Measurements from ENCODE around the gene NCAN. TPM values are rescaled to one million over a fixed set of nuclear protein-coding genes. Genes with fewer than 3 reads are reported as not detected.

Gene NCAN
- total RNA-seq, 1 experiment from 2014 or later, result 3.0 TPM

GRCh38 chr19:19203012-19203856, 8.5 kb upstream of the NCAN start, which contains the start of gene NR2C2AP:
NR2C2AP (minus strand) TSS chr19:19203414; CDS start chr19:19203060, 354 bp downstream.
- Mint-ChIP-seq H3K4me3 (peak within 1 kb of the TSS; percentile 88), H3K27ac (peak within 1 kb of the TSS; percentile 63; the same call in 1 of the 2 replicates), H3K36me3 (peaks cover 7% of the 10 kb centered on the region), H3K4me1 (peaks cover 12% of the 10 kb centered on the region), H3K27me3 (ENCODE audit: low read depth) (peaks cover 47% of the 10 kb centered on the region), H3K9me3 (peaks cover 7% of the 10 kb centered on the region; the same call in 1 of the 2 replicates)
- POLR2A ChIA-PET, result interaction anchor here (0.6 to 1.6 kb wide), 5 partner anchors 10 to 369 kb away, joined by 4 to 9 read pairs (median 6); no protein-coding TSS in a partner anchor
- CTCF ChIA-PET, result interaction anchor here (0.6 to 4.2 kb wide), 15 partner anchors 8 to 371 kb away, joined by 3 to 22 read pairs (median 4); partner anchors contain the start of genes BORCS8, NCAN and RFXANK
- DNase-seq (ENCODE audit: low spot score) (peak; percentile 83), ATAC-seq (peak; percentile 87)
- TF ChIP-seq, protein P1, sequence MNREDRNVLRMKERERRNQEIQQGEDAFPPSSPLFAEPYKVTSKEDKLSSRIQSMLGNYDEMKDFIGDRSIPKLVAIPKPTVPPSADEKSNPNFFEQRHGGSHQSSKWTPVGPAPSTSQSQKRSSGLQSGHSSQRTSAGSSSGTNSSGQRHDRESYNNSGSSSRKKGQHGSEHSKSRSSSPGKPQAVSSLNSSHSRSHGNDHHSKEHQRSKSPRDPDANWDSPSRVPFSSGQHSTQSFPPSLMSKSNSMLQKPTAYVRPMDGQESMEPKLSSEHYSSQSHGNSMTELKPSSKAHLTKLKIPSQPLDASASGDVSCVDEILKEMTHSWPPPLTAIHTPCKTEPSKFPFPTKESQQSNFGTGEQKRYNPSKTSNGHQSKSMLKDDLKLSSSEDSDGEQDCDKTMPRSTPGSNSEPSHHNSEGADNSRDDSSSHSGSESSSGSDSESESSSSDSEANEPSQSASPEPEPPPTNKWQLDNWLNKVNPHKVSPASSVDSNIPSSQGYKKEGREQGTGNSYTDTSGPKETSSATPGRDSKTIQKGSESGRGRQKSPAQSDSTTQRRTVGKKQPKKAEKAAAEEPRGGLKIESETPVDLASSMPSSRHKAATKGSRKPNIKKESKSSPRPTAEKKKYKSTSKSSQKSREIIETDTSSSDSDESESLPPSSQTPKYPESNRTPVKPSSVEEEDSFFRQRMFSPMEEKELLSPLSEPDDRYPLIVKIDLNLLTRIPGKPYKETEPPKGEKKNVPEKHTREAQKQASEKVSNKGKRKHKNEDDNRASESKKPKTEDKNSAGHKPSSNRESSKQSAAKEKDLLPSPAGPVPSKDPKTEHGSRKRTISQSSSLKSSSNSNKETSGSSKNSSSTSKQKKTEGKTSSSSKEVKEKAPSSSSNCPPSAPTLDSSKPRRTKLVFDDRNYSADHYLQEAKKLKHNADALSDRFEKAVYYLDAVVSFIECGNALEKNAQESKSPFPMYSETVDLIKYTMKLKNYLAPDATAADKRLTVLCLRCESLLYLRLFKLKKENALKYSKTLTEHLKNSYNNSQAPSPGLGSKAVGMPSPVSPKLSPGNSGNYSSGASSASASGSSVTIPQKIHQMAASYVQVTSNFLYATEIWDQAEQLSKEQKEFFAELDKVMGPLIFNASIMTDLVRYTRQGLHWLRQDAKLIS (CRISPR knock-in tag; IDR thresholded peaks at IDR 0.05; ENCODE audit: borderline replicate concordance), result no peak
- TF ChIP-seq NFATC4 (CRISPR knock-in tag; IDR thresholded peaks at IDR 0.05), result no peak
- TF ChIP-seq GTF2I (CRISPR knock-in tag; conservative IDR thresholded peaks at IDR 0.05), result no peak
- no peak for TF ChIP-seq RELA (CRISPR knock-in tag; IDR thresholded peaks at IDR 0.05; ENCODE audit: borderline replicate concordance)
- TF ChIP-seq NFE2L1 (CRISPR knock-in tag; IDR thresholded peaks at IDR 0.05), result no peak
- TF ChIP-seq, protein P2, sequence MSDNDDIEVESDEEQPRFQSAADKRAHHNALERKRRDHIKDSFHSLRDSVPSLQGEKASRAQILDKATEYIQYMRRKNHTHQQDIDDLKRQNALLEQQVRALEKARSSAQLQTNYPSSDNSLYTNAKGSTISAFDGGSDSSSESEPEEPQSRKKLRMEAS (CRISPR knock-in tag; IDR thresholded peaks at IDR 0.05), result peak; percentile 69
- TF ChIP-seq CREM (CRISPR knock-in tag; IDR thresholded peaks at IDR 0.05), result 0 out of 2 replicates have a peak, but pooled peaks have one; percentile 25
- peak; percentile 43; the same call in 1 of the 2 replicates for TF ChIP-seq NR2C2 (CRISPR knock-in tag; IDR thresholded peaks at IDR 0.05)
- TF ChIP-seq SP1 (CRISPR knock-in tag; conservative IDR thresholded peaks at IDR 0.05), result peak; percentile 43; the same call in 1 of the 2 replicates
- TF ChIP-seq ARID4B (CRISPR knock-in tag; IDR thresholded peaks at IDR 0.05; ENCODE audit: borderline replicate concordance), result peak; percentile 57; the same call in 1 of the 2 replicates
- no peak for TF ChIP-seq ZNF263 (CRISPR knock-in tag; IDR thresholded peaks at IDR 0.05; ENCODE audit: low read depth)
- TF ChIP-seq MYBL2 (CRISPR knock-in tag; IDR thresholded peaks at IDR 0.05), result no peak
- TF ChIP-seq, protein P3, sequence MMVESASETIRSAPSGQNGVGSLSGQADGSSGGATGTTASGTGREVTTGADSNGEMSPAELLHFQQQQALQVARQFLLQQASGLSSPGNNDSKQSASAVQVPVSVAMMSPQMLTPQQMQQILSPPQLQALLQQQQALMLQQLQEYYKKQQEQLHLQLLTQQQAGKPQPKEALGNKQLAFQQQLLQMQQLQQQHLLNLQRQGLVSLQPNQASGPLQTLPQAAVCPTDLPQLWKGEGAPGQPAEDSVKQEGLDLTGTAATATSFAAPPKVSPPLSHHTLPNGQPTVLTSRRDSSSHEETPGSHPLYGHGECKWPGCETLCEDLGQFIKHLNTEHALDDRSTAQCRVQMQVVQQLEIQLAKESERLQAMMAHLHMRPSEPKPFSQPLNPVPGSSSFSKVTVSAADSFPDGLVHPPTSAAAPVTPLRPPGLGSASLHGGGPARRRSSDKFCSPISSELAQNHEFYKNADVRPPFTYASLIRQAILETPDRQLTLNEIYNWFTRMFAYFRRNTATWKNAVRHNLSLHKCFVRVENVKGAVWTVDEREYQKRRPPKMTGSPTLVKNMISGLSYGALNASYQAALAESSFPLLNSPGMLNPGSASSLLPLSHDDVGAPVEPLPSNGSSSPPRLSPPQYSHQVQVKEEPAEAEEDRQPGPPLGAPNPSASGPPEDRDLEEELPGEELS (CRISPR knock-in tag; IDR thresholded peaks at IDR 0.05), result no peak
- no peak for TF ChIP-seq NFYB (CRISPR knock-in tag; conservative IDR thresholded peaks at IDR 0.05; ENCODE audit: low read depth)
- peak; percentile 16; the same call in 1 of the 2 replicates for TF ChIP-seq HMGXB4 (CRISPR knock-in tag; IDR thresholded peaks at IDR 0.05)
- no peak for TF ChIP-seq CREB1 (CRISPR knock-in tag; IDR thresholded peaks at IDR 0.05)
- no peak for TF ChIP-seq ETV6 (CRISPR knock-in tag; IDR thresholded peaks at IDR 0.05)
- TF ChIP-seq, protein P4, sequence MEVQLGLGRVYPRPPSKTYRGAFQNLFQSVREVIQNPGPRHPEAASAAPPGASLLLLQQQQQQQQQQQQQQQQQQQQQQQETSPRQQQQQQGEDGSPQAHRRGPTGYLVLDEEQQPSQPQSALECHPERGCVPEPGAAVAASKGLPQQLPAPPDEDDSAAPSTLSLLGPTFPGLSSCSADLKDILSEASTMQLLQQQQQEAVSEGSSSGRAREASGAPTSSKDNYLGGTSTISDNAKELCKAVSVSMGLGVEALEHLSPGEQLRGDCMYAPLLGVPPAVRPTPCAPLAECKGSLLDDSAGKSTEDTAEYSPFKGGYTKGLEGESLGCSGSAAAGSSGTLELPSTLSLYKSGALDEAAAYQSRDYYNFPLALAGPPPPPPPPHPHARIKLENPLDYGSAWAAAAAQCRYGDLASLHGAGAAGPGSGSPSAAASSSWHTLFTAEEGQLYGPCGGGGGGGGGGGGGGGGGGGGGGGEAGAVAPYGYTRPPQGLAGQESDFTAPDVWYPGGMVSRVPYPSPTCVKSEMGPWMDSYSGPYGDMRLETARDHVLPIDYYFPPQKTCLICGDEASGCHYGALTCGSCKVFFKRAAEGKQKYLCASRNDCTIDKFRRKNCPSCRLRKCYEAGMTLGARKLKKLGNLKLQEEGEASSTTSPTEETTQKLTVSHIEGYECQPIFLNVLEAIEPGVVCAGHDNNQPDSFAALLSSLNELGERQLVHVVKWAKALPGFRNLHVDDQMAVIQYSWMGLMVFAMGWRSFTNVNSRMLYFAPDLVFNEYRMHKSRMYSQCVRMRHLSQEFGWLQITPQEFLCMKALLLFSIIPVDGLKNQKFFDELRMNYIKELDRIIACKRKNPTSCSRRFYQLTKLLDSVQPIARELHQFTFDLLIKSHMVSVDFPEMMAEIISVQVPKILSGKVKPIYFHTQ (CRISPR knock-in tag; IDR thresholded peaks at IDR 0.05), result no peak
- TF ChIP-seq FOXK1 (CRISPR knock-in tag; IDR thresholded peaks at IDR 0.05), result no peak
